GM13977 (cell line): ENCODE data around the gene USP47.

Source experiments
- DNase-seq: peaks from one replicate; pipeline ENCODE4 v3.0.0; 2012; ENCODE audit warnings: low spot score
- in situ Hi-C: fragments of 300-500 bp; cut with MboI; formaldehyde crosslinking; loops from one replicate; pipeline ENCODE4 v1.12.0; 2022; ENCODE audit warnings: low sequenced_read_pairs, low pct_unique_long_range_greater_than_20kb, mixed read lengths, inconsistent platforms; ENCODE audit not compliant: unreplicated experiment
- TF ChIP-seq, protein P1 (sequence below): IDR thresholded peaks from 2 replicates; pipeline ENCODE4 v1.5.1; 2012; ENCODE audit warnings: mild to moderate bottlenecking, control low read depth; ENCODE audit not compliant: insufficient read depth; ENCODE audit errors: extremely low read depth, missing control alignments

USP47 gene

DNA sequence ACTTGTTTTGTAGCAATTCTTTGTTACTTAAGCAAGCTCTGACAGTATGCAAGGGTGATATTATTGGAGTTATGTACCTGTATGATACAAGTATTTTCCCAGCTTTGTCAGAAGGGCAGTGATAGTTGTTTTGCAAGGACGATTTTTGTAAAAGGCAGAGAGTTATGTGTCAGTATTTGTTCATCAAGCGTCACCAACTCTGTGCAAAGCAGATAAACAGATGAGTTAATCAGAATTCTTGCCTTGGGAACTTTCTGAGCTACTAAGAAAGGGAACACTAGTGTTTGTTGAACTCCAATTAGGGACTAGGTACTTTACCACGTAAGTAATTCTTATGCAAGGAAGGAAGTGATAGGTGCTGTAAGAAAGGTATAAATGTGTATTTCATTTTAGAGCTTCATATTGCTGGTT lies 1.4 kb downstream of the USP47 start:
- TF ChIP-seq, protein P1, sequence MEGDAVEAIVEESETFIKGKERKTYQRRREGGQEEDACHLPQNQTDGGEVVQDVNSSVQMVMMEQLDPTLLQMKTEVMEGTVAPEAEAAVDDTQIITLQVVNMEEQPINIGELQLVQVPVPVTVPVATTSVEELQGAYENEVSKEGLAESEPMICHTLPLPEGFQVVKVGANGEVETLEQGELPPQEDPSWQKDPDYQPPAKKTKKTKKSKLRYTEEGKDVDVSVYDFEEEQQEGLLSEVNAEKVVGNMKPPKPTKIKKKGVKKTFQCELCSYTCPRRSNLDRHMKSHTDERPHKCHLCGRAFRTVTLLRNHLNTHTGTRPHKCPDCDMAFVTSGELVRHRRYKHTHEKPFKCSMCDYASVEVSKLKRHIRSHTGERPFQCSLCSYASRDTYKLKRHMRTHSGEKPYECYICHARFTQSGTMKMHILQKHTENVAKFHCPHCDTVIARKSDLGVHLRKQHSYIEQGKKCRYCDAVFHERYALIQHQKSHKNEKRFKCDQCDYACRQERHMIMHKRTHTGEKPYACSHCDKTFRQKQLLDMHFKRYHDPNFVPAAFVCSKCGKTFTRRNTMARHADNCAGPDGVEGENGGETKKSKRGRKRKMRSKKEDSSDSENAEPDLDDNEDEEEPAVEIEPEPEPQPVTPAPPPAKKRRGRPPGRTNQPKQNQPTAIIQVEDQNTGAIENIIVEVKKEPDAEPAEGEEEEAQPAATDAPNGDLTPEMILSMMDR: no peak

DNA sequence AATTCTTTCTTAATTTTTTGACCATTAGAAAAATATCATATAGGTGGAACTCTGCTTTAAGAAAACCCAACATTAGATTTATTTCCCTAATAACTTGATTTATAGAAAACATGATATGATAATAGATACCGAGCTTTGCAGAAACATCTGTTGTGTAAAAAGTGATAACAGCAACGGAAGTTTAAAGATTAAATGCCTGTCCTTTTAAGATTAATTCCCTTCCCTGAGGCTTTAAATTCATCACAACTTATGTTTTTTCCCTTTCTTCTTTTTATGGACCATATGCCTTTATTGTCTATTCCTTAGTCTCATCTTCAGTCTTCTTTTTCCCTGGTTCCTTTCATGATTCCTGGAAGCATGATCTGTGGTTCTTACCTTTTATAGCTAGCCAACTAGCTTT lies 1.9 kb downstream of the USP47 start:
- in situ Hi-C loops: no loop called here
- TF ChIP-seq, protein P1: no peak
- DNase-seq: no peak

More for the DNA sequence above, 1.4 kb downstream of the USP47 start:
- in situ Hi-C loops: no loop called here
- DNase-seq: peak; percentile 53

DNA sequence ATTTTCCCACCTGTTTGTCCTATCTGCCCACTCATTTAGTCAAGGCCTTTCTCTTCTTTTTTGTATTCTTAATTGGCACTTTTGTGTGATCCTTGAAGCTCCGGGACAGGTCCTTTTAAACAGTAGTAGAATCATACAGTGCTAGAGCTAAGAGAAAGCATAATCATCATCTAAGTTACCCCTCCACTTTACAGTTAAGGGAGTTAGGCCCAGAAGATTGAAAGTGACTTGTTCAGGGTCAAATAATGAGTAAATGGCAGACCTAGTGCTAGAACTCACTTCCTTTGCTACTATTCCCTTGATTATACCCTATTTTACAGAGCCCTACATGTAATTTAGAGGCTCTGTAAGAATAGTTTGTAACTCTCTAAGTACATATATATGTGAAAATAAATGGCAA lies 2.5 kb downstream of the USP47 start:
- TF ChIP-seq, protein P1: no peak
- in situ Hi-C loops: no loop called here

DNA sequence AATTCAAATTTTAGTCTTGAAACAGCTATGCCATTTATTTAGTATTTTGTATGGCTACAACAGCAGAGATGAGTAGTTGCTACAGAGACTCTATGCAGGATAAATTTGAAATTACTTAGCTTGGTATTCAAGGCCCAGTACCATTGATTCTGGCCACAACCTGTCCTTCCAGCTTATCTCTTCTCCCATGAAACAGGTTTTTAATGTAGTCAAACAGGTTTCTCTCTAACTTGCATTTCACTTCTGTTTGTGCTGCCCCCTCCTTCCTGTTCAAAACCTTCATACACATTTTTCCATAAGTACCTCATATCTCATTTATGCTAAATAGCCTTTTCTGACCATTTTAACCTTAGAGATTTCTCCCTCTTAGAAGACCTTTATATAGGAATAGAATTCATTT lies 3.3 kb downstream of the USP47 start:
- no peak for DNase-seq
- in situ Hi-C loops: no loop called here
- TF ChIP-seq, protein P1: no peak

More for the DNA sequence above, 2.5 kb downstream of the USP47 start:
- no peak for DNase-seq

DNA sequence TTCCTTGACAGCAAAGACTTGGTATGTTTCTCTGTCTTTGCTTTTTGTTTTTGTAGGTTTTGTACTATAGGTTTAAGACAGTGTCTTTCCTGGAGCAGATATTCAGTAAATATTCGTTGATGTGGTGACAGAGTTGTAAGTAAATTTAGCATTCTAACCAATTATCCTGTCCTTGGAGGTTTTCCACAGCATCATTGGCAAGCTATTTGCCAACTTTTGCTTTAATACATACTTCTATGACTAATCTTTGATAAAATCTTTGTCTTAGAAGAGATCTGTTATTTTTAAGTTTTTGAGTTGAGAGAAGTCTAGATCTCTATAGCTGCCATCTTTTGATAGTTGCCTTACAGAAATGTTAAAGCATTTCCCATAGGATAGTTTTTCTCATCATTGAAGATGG lies 3.8 kb downstream of the USP47 start:
- no peak for DNase-seq
- TF ChIP-seq, protein P1: no peak
- in situ Hi-C loops: no loop called here

DNA sequence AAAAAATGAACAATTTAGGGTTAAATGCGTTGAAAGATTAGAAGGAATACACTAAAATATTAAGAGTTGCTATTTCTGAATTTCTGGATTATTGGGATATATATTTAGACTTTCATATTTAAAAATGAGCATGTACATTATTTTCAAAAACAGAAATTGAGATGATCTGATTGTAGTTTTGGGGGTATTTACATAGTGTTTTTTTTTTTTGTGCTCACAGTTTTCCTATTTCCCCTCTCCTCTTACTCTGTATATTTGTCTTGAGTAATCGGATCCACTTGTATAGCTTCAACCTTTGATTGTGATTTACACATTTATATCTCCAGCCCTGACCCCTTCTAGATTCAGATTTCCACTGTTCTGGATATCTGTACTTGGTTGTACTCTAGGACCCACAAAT lies 5.3 kb downstream of the USP47 start:
- in situ Hi-C loops: no loop called here
- TF ChIP-seq, protein P1: no peak
- DNase-seq: no peak
